WTC11 (cell line): Measurements from ENCODE around the gene RTL1. TPM values are rescaled to one million over a fixed set of nuclear protein-coding genes. Genes with fewer than 3 reads are reported as not detected.

Experiments
- ATAC-seq: fragments of 200-7000 bp; cut with Tn5 transposase; 2 replicates; pipeline ENCODE4 v1.10.0; 2021; ENCODE audit warnings: mild to moderate bottlenecking, moderate library complexity
- CTCF ChIA-PET: fragments of 300-600 bp; sonication (Branson Sonifier 250); formaldehyde crosslinking; loops from one replicate; lab custom pipeline; 2021; ENCODE audit warnings: antibody characterized with exemption; lab: Charles Lee
- POLR2A ChIA-PET: fragments of 350-600 bp; sonication (Branson Sonifier 250); formaldehyde crosslinking; loops from one replicate; lab custom pipeline; 2021; ENCODE audit warnings: antibody characterized with exemption; lab: Charles Lee
- DNase-seq: peaks from one replicate; pipeline ENCODE4 v3.0.0; 2021; ENCODE audit warnings: low spot score
- H3K27ac Mint-ChIP-seq: 2 replicates; pipeline ENCODE4 v1.8.0; 2021; ENCODE audit warnings: mixed read lengths
- H3K27me3 Mint-ChIP-seq: 2 replicates; pipeline ENCODE4 v1.8.0; 2021; ENCODE audit warnings: low read depth, mild to moderate bottlenecking, moderate library complexity, mixed read lengths
- H3K36me3 Mint-ChIP-seq: 2 replicates; pipeline ENCODE4 v1.8.0; 2021; ENCODE audit warnings: mixed read lengths
- H3K4me1 Mint-ChIP-seq: 2 replicates; pipeline ENCODE4 v1.8.0; 2022; ENCODE audit warnings: mixed read lengths
- H3K4me3 Mint-ChIP-seq: 2 replicates; pipeline ENCODE4 v1.8.0; 2021; ENCODE audit warnings: mild to moderate bottlenecking, moderate library complexity, mixed read lengths
- H3K9me3 Mint-ChIP-seq: 2 replicates; pipeline ENCODE4 v1.8.0; 2021; ENCODE audit warnings: mixed read lengths
- AR ChIP-seq: fragments of 250-450 bp; sonication (Bioruptor Pico); IDR thresholded peaks from 2 replicates; pipeline ENCODE4 v1.9.0; 2021; ENCODE audit warnings: mild to moderate bottlenecking
- E2F5 ChIP-seq: sonication (generic); formaldehyde crosslinking; IDR thresholded peaks from 2 replicates; pipeline ENCODE4 v1.8.1; 2022; ENCODE audit warnings: mild to moderate bottlenecking, moderate library complexity, missing genetic modification reagents
- ERG ChIP-seq: fragments of 250-450 bp; sonication (Bioruptor Pico); IDR thresholded peaks from 2 replicates; pipeline ENCODE4 v1.8.0; 2021; ENCODE audit warnings: mild to moderate bottlenecking
- FOXJ3 ChIP-seq: sonication (generic); formaldehyde crosslinking; IDR thresholded peaks from 2 replicates; pipeline ENCODE4 v1.9.0; 2021; ENCODE audit warnings: missing genetic modification reagents, mild to moderate bottlenecking, borderline replicate concordance
- FOXP1 ChIP-seq: sonication (generic); formaldehyde crosslinking; IDR thresholded peaks from 2 replicates; pipeline ENCODE4 v1.8.0; 2022; ENCODE audit warnings: missing genetic modification reagents, mild to moderate bottlenecking, moderate library complexity, borderline replicate concordance
- GRHL2 ChIP-seq: fragments of 250-450 bp; sonication (Bioruptor Pico); IDR thresholded peaks from 2 replicates; pipeline ENCODE4 v1.8.0; 2022; ENCODE audit warnings: mild to moderate bottlenecking, moderate library complexity; ENCODE audit not compliant: insufficient replicate concordance, severe bottlenecking
- IRF1 ChIP-seq: sonication (generic); formaldehyde crosslinking; IDR thresholded peaks from 2 replicates; pipeline ENCODE4 v1.8.0; 2023; ENCODE audit warnings: missing genetic modification reagents
- IRF2 ChIP-seq: sonication (generic); formaldehyde crosslinking; IDR thresholded peaks from 2 replicates; pipeline ENCODE4 v1.8.0; 2022; ENCODE audit warnings: low read depth, missing genetic modification reagents, borderline replicate concordance
- JAZF1 ChIP-seq: fragments of 250-450 bp; sonication (Bioruptor Pico); IDR thresholded peaks from 2 replicates; pipeline ENCODE4 v1.9.0; 2021; ENCODE audit warnings: moderate library complexity, mild to moderate bottlenecking, inconsistent platforms
- MLX ChIP-seq: sonication (generic); formaldehyde crosslinking; IDR thresholded peaks from 2 replicates; pipeline ENCODE4 v1.8.1; 2023; ENCODE audit warnings: mild to moderate bottlenecking, missing genetic modification reagents, moderate library complexity
- OVOL2 ChIP-seq: fragments of 250-450 bp; sonication (Bioruptor Pico); IDR thresholded peaks from 2 replicates; pipeline ENCODE4 v1.9.0; 2021; ENCODE audit warnings: mild to moderate bottlenecking, borderline replicate concordance
- RELA ChIP-seq: sonication (generic); formaldehyde crosslinking; IDR thresholded peaks from 2 replicates; pipeline ENCODE4 v1.8.1; 2022; ENCODE audit warnings: missing genetic modification reagents, mild to moderate bottlenecking, borderline replicate concordance
- TEAD1 ChIP-seq: sonication (generic); formaldehyde crosslinking; IDR thresholded peaks from 2 replicates; pipeline ENCODE4 v1.8.0; 2022; ENCODE audit warnings: mild to moderate bottlenecking, missing genetic modification reagents
- TEAD4 ChIP-seq: sonication (generic); formaldehyde crosslinking; IDR thresholded peaks from 2 replicates; pipeline ENCODE4 v1.8.0; 2022; ENCODE audit warnings: mild to moderate bottlenecking, missing genetic modification reagents
- USF1 ChIP-seq: sonication (generic); formaldehyde crosslinking; IDR thresholded peaks from 2 replicates; pipeline ENCODE4 v1.8.0; 2022; ENCODE audit warnings: mild to moderate bottlenecking, missing genetic modification reagents
- ZBTB43 ChIP-seq: sonication (generic); formaldehyde crosslinking; IDR thresholded peaks from 2 replicates; pipeline ENCODE4 v1.8.1; 2023; ENCODE audit warnings: mild to moderate bottlenecking, missing genetic modification reagents
- ZSCAN18 ChIP-seq: fragments of 250-450 bp; sonication (Bioruptor Pico); IDR thresholded peaks from 2 replicates; pipeline ENCODE4 v2.1.2; 2022; ENCODE audit warnings: mild to moderate bottlenecking, moderate library complexity
- total RNA-seq: library from RNA; stranded (reverse); gene quantifications from 3 replicates; pipeline ENCODE4 v1.2.3, GENCODE V29; 2021

Gene RTL1
- total RNA-seq, 1 experiment from 2014 or later, result 0.07 TPM

GRCh38 chr14:100910888-100911664 lies 7.6 kb upstream of the RTL1 start:
- H3K27ac Mint-ChIP-seq, result no peak overlapping the region
- CTCF ChIA-PET, result interaction anchor here (0.6 kb wide), 1 partner anchor 272 kb away, joined by 4 read pairs; no protein-coding TSS in a partner anchor
- POLR2A ChIA-PET, result interaction anchor here (0.6 kb wide), 1 partner anchor 43 kb away, joined by 3 read pairs; no protein-coding TSS in a partner anchor
- ATAC-seq, result no peak
- no peaks in the 10 kb centered on the region for H3K9me3 Mint-ChIP-seq
- H3K4me3 Mint-ChIP-seq, result no peak overlapping the region
- no peak for DNase-seq
- TF ChIP-seq TEAD4 (CRISPR knock-in tag) (no peak), GRHL2 (no peak)
- peaks cover 37% of the 10 kb centered on the region for H3K36me3 Mint-ChIP-seq
- H3K27me3 Mint-ChIP-seq, result peaks cover under 1% of the 10 kb centered on the region
- no peaks in the 10 kb centered on the region for H3K4me1 Mint-ChIP-seq

GRCh38 chr14:100909439-100909838 lies 5.9 kb upstream of the RTL1 start:
- TF ChIP-seq ERG, result no peak
- no peak for TF ChIP-seq IRF2 (CRISPR knock-in tag)
- no peak for TF ChIP-seq MLX (CRISPR knock-in tag)
- no peak for TF ChIP-seq RELA (CRISPR knock-in tag)
- TF ChIP-seq ZBTB43 (CRISPR knock-in tag), result no peak
- no peak for TF ChIP-seq FOXJ3
- TF ChIP-seq TEAD1 (CRISPR knock-in tag), result no peak
- TF ChIP-seq FOXP1 (CRISPR knock-in tag), result no peak
- no peak for TF ChIP-seq OVOL2 (CRISPR knock-in tag)
- TF ChIP-seq E2F5 (CRISPR knock-in tag), result no peak
- no peak for TF ChIP-seq JAZF1
- no peak for TF ChIP-seq USF1
- TF ChIP-seq ZSCAN18, result no peak
- TF ChIP-seq, all 79 proteins: peak for 0

GRCh38 chr14:100907240-100907639 lies 3.7 kb upstream of the RTL1 start:
- Mint-ChIP-seq H3K4me1 (peaks cover 16% of the 10 kb centered on the region), H3K9me3 (0 out of 2 replicates have a peak, but pooled peaks cover under 1% of the 10 kb centered on the region), H3K4me3 (no peak overlapping the region), H3K27me3 (peaks cover 36% of the 10 kb centered on the region), H3K27ac (no peak overlapping the region), H3K36me3 (peaks cover 29% of the 10 kb centered on the region)
- ChIA-PET POLR2A (no interaction called here), CTCF (interaction anchor here (0.5 to 1.3 kb wide), 3 partner anchors 182 to 328 kb away, joined by 3 read pairs; no protein-coding TSS in a partner anchor)
- ATAC-seq (no peak), DNase-seq (no peak)
- TF ChIP-seq ZSCAN18 (no peak), OVOL2 (CRISPR knock-in tag) (no peak), AR (no peak), GRHL2 (no peak), IRF1 (CRISPR knock-in tag) (no peak), USF1 (no peak)

More at GRCh38 chr14:100909439-100909838, 5.9 kb upstream of the RTL1 start:
- Mint-ChIP-seq H3K4me1 (no peaks in the 10 kb centered on the region), H3K27ac (no peak overlapping the region), H3K4me3 (no peak overlapping the region), H3K9me3 (no peaks in the 10 kb centered on the region), H3K36me3 (peaks cover 33% of the 10 kb centered on the region), H3K27me3 (peaks cover 16% of the 10 kb centered on the region)
- ChIA-PET POLR2A (no interaction called here), CTCF (no interaction called here)
- ATAC-seq (no peak), DNase-seq (no peak)
